Neural progenitor cell (in vitro differentiated cells): Measurements from ENCODE around the gene PPM1L.

Experiments
- EZH2phosphoT487 ChIP-seq: fragments of 200-600 bp; sonication (generic); IDR thresholded peaks from 2 replicates; pipeline ENCODE4 v1.6.1; 2017; ENCODE audit warnings: antibody characterized with exemption
- TF ChIP-seq, protein P1 (sequence below): fragments of 200-600 bp; sonication (generic); IDR thresholded peaks from 2 replicates; pipeline ENCODE4 v1.5.1; 2017; ENCODE audit warnings: antibody characterized with exemption, mild to moderate bottlenecking

DNA sequence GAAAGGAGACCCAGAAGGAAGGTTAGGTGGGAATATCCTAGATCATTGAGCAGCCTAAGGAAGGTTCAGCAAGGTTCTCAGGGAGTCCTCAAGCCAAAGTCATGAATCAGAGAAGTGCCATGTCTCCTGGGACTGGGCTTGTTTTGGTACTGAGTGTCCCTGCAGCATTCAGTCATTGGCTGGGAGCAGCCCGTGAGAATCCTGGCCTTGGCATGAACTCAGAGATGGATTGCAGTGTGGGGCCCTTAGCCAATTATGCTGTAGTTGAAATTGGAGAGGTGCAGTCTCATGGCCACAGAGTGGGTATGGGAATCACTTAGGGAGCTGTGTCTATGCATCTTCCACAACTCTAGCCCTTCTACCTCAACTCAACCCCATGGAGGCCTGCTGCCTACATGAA lies 17.0 kb upstream of the PPM1L start:
- TF ChIP-seq, protein P1, sequence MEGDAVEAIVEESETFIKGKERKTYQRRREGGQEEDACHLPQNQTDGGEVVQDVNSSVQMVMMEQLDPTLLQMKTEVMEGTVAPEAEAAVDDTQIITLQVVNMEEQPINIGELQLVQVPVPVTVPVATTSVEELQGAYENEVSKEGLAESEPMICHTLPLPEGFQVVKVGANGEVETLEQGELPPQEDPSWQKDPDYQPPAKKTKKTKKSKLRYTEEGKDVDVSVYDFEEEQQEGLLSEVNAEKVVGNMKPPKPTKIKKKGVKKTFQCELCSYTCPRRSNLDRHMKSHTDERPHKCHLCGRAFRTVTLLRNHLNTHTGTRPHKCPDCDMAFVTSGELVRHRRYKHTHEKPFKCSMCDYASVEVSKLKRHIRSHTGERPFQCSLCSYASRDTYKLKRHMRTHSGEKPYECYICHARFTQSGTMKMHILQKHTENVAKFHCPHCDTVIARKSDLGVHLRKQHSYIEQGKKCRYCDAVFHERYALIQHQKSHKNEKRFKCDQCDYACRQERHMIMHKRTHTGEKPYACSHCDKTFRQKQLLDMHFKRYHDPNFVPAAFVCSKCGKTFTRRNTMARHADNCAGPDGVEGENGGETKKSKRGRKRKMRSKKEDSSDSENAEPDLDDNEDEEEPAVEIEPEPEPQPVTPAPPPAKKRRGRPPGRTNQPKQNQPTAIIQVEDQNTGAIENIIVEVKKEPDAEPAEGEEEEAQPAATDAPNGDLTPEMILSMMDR = no peak
- TF ChIP-seq EZH2phosphoT487 = no peak
